Measurements from ENCODE around the gene AKAP13. TPM values are rescaled to one million over a fixed set of nuclear protein-coding genes. Genes with fewer than 3 reads are reported as not detected.

AKAP13 gene
- polyA plus RNA-seq, 1 experiment = 15.5 TPM

DNA sequence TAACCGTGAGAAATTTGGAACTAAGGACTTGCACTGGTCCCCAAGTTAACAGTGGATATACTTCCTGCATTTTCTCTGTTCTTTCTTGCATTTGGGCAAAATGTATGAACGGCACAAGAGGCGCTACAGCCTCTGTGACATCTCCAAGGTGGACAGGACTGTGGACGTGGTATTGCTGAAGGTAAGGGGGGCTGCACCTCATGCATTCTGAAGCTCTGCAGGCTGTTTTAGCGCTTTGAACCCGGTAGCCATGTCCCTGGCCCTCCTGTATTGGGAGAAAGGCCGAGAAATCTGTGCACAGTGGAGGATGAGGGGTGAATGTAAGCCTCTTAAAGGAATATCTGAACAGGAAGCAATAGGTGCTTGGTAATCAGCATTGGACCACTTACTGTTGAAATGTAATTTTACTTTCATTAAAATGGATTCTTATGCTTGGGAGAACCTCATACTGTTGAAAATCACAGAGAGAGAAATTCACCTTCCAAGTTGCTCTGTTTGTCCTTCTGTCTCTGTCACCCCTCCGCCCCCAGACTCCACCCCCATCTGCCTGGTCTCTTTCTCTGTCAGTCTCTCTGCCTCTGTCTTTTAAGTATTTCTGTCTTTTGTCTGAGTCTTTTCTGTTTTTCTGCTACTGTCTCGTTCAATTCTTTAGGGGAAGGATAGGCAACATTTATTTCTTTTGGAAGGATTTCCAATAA lies 239.7 kb downstream of the AKAP13 start:
- no peaks in the 10 kb centered on the region for H3K27me3 ChIP-seq (ENCODE audit: control insufficient read depth, insufficient read depth, low read length)
- POLR2A ChIA-PET = interaction anchor here (0.8 kb wide), 1 partner anchor 48 kb away, joined by 3 read pairs; no protein-coding TSS in a partner anchor
- no peaks in the 10 kb centered on the region for H3K9me3 ChIP-seq (ENCODE audit: control insufficient read depth, insufficient read depth, low read length)
- no peak for DNase-seq (ENCODE audit: low read depth, low spot score)
- CTCF ChIA-PET = interaction anchor here (0.7 kb wide), 1 partner anchor 134 kb away, joined by 3 read pairs; no protein-coding TSS in a partner anchor
- H3K4me3 ChIP-seq (ENCODE audit: low read depth, low read length) = peak overlapping the region; percentile 65
- TF ChIP-seq, protein P1, sequence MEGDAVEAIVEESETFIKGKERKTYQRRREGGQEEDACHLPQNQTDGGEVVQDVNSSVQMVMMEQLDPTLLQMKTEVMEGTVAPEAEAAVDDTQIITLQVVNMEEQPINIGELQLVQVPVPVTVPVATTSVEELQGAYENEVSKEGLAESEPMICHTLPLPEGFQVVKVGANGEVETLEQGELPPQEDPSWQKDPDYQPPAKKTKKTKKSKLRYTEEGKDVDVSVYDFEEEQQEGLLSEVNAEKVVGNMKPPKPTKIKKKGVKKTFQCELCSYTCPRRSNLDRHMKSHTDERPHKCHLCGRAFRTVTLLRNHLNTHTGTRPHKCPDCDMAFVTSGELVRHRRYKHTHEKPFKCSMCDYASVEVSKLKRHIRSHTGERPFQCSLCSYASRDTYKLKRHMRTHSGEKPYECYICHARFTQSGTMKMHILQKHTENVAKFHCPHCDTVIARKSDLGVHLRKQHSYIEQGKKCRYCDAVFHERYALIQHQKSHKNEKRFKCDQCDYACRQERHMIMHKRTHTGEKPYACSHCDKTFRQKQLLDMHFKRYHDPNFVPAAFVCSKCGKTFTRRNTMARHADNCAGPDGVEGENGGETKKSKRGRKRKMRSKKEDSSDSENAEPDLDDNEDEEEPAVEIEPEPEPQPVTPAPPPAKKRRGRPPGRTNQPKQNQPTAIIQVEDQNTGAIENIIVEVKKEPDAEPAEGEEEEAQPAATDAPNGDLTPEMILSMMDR (IDR thresholded peaks at IDR 0.05; ENCODE audit: low read depth, low read length) = no peak
- peak overlapping the region; percentile 88 for H3K27ac ChIP-seq (ENCODE audit: low read depth, low read length)

DNA sequence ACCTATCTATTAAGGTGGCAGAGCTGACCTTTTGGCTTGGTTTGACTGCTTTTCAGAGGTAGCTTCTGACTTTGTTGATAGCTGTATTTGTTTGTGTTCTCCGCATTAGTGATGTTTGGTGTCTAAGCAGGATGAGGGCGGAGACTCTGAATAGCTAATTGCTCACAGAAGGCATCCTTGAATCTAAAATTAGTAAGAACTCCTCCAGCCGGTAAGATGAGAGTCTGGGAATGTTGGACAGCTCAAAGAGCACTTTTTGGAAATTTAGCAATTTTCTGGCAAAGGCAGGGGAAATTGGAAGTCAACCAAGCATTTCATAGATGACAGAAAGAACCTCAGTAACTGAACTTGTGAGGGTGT lies 240.3 kb downstream of the AKAP13 start:
- no peak for DNase-seq (ENCODE audit: low read depth, low spot score)

DNA sequence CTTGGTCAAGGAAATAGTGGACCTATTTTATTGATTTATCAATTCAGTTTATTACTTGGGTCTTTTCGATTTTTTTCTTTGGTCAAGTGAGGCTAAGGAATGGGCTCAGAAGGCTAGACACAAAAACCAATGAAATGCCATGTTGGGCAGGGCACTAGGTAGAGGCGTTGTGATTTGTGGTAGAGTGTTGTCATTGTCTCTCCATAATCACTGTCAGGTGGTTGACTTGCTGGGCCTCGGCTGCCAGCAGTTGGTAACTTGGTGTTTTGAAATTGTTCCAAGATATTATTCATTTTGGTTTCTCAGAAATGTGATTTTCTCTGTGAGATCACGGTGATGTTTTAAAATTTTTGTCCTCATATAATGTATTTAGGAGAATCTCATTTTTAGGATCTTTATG lies 240.7 kb downstream of the AKAP13 start:
- CTCF ChIA-PET = interaction anchor here (0.7 to 1.0 kb wide), 2 partner anchors 135 to 325 kb away, joined by 3 to 4 read pairs; no protein-coding TSS in a partner anchor
- Histone ChIP-seq H3K27ac (ENCODE audit: low read depth, low read length) (no peak overlapping the region), H3K4me3 (ENCODE audit: low read depth, low read length) (peak overlapping the region; percentile 65), H3K27me3 (ENCODE audit: control insufficient read depth, insufficient read depth, low read length) (no peaks in the 10 kb centered on the region), H3K9me3 (ENCODE audit: control insufficient read depth, insufficient read depth, low read length) (no peaks in the 10 kb centered on the region)
- POLR2A ChIA-PET = interaction anchor here (0.8 kb wide), 1 partner anchor 47 kb away, joined by 3 read pairs; no protein-coding TSS in a partner anchor
- DNase-seq (ENCODE audit: low read depth, low spot score) = no peak
- TF ChIP-seq, protein P1 (IDR thresholded peaks at IDR 0.05; ENCODE audit: low read depth, low read length) = no peak

More for the DNA sequence above, 240.3 kb downstream of the AKAP13 start:
- CTCF ChIA-PET = interaction anchor here (0.7 kb wide), 1 partner anchor 135 kb away, joined by 3 read pairs; no protein-coding TSS in a partner anchor
- no peak overlapping the region for H3K27ac ChIP-seq (ENCODE audit: low read depth, low read length)
- no peaks in the 10 kb centered on the region for H3K9me3 ChIP-seq (ENCODE audit: control insufficient read depth, insufficient read depth, low read length)
- H3K4me3 ChIP-seq (ENCODE audit: low read depth, low read length) = peak overlapping the region; percentile 65
- no peaks in the 10 kb centered on the region for H3K27me3 ChIP-seq (ENCODE audit: control insufficient read depth, insufficient read depth, low read length)
- POLR2A ChIA-PET = interaction anchor here (0.8 kb wide), 1 partner anchor 48 kb away, joined by 3 read pairs; no protein-coding TSS in a partner anchor
- TF ChIP-seq, protein P1 (IDR thresholded peaks at IDR 0.05; ENCODE audit: low read depth, low read length) = no peak

DNA sequence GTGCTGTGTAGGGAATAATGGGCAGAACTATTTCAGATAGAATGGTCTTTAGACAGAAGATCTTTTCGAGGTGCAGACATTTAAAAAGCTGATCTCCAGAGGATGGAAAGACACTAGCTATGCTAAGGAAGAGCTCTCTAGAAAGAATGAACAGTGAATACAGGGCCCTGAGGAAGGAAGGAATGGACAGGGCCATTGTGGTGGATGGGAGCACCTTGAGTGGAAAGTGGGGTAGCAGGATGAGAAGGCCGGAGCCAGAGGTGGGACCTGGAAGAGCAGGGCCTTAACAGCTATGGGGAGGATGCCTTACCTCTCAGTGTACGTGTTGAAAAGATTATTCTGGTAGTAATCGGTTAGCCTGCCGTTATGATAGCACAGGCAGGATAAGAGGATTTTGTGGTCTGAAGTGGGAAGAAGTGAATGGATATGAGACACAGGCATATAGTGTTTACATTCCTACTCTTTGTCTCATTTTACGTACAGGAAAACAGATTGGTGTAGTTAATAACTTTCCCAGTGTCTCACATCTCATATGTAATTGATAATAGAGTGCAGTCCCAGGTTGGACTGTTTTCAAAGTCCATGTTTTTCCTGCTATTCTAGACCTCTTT lies 241.9 kb downstream of the AKAP13 start:
- Histone ChIP-seq H3K27me3 (ENCODE audit: control insufficient read depth, insufficient read depth, low read length) (no peaks in the 10 kb centered on the region), H3K27ac (ENCODE audit: low read depth, low read length) (peak overlapping the region; percentile 72), H3K4me3 (ENCODE audit: low read depth, low read length) (peak overlapping the region; percentile 50), H3K9me3 (ENCODE audit: control insufficient read depth, insufficient read depth, low read length) (no peaks in the 10 kb centered on the region)
- ChIA-PET POLR2A (no interaction called here), CTCF (interaction anchor here (0.6 to 1.0 kb wide), 2 partner anchors 62 to 326 kb away, joined by 4 to 5 read pairs; no protein-coding TSS in a partner anchor)
- DNase-seq (ENCODE audit: low read depth, low spot score) = peak; percentile 56
- TF ChIP-seq, protein P1 (IDR thresholded peaks at IDR 0.05; ENCODE audit: low read depth, low read length) = no peak

All from AG04450 (cell line).